ENCODE data around the gene TMEM163. TPM values are rescaled to one million over a fixed set of nuclear protein-coding genes. Genes with fewer than 3 reads are reported as not detected.

TMEM163 gene
- total and polyA plus RNA-seq, 7 donors: 0.28 to 2.6 (median 1.1) TPM; not detected in 1

- intact Hi-C loops (cut with DNase I): no loop called here
- DNase-seq: no peak
- no peaks in the 10 kb centered on the region for H3K9me3 ChIP-seq
- H3K27ac ChIP-seq: no peak overlapping the region
- no peak overlapping the region for H3K4me3 ChIP-seq
- no peaks in the 10 kb centered on the region for H3K27me3 ChIP-seq
- 87 to 91% methylated on average over 1 of the region's 1 CpG for WGBS, 2 donors
- H3K4me1 ChIP-seq: no peaks in the 10 kb centered on the region
- no peaks in the 10 kb centered on the region for H3K36me3 ChIP-seq
- TF ChIP-seq POLR2A (IDR thresholded peaks at IDR 0.05): no peak
Observed at GRCh38 chr2:134636714-134637113, 82.1 kb downstream of the TMEM163 start.

- no peaks in the 10 kb centered on the region for H3K9me3 ChIP-seq
- 36 to 59% methylated on average over 2 of the region's 2 CpGs for WGBS, 2 donors
- H3K27me3 ChIP-seq: no peaks in the 10 kb centered on the region
- no peak overlapping the region for H3K27ac ChIP-seq
- H3K4me3 ChIP-seq: no peak overlapping the region
- no peak for DNase-seq
- no peaks in the 10 kb centered on the region for H3K36me3 ChIP-seq
- intact Hi-C loops (cut with DNase I): no loop called here
- TF ChIP-seq POLR2A (IDR thresholded peaks at IDR 0.05) (no peak), EP300 (IDR thresholded peaks at IDR 0.05) (no peak), CTCF (IDR thresholded peaks at IDR 0.05) (no peak), POLR2AphosphoS5 (IDR thresholded peaks at IDR 0.05) (no peak)
- no peaks in the 10 kb centered on the region for H3K4me1 ChIP-seq
Observed at GRCh38 chr2:134634054-134634753, 84.6 kb downstream of the TMEM163 start.

- H3K36me3 ChIP-seq: no peaks in the 10 kb centered on the region
- no peak overlapping the region for H3K27ac ChIP-seq
- intact Hi-C loops (cut with DNase I): no loop called here
- WGBS, 2 donors: 73 to 76% methylated on average over 3 of the region's 3 CpGs
- no peaks in the 10 kb centered on the region for H3K4me1 ChIP-seq
- no peaks in the 10 kb centered on the region for H3K9me3 ChIP-seq
- TF ChIP-seq CTCF (IDR thresholded peaks at IDR 0.05): no peak
- no peak for TF ChIP-seq POLR2A (IDR thresholded peaks at IDR 0.05)
- TF ChIP-seq EP300 (IDR thresholded peaks at IDR 0.05): no peak
- TF ChIP-seq POLR2AphosphoS5 (IDR thresholded peaks at IDR 0.05): no peak
- DNase-seq: no peak
- no peaks in the 10 kb centered on the region for H3K27me3 ChIP-seq
- no peak overlapping the region for H3K4me3 ChIP-seq
Observed at GRCh38 chr2:134630504-134631159, 88.2 kb downstream of the TMEM163 start.

- Histone ChIP-seq H3K4me1 (no peaks in the 10 kb centered on the region), H3K27me3 (no peaks in the 10 kb centered on the region), H3K27ac (no peak overlapping the region), H3K4me3 (no peak overlapping the region), H3K36me3 (no peaks in the 10 kb centered on the region), H3K9me3 (no peaks in the 10 kb centered on the region)
- WGBS, 2 donors: 81 to 89% methylated on average over 3 of the region's 3 CpGs
- DNase-seq: no peak
- intact Hi-C loops (cut with DNase I): no loop called here
- TF ChIP-seq CTCF (IDR thresholded peaks at IDR 0.05): no peak
- TF ChIP-seq EP300 (IDR thresholded peaks at IDR 0.05): no peak
- no peak for TF ChIP-seq POLR2AphosphoS5 (IDR thresholded peaks at IDR 0.05)
Observed at GRCh38 chr2:134628453-134628852, 90.3 kb downstream of the TMEM163 start.

GRCh38 chr2:134626781-134627180 lies 92.0 kb downstream of the TMEM163 start:
- WGBS, 2 donors: 79 to 85% methylated on average over 4 of the region's 4 CpGs
- H3K27me3 ChIP-seq: no peaks in the 10 kb centered on the region

More at GRCh38 chr2:134626781-134627180, 92.0 kb downstream of the TMEM163 start:
- Histone ChIP-seq H3K4me1 (no peaks in the 10 kb centered on the region), H3K9me3 (no peaks in the 10 kb centered on the region), H3K27ac (no peak overlapping the region), H3K4me3 (no peak overlapping the region), H3K36me3 (no peaks in the 10 kb centered on the region)
- DNase-seq: no peak
- no peak for TF ChIP-seq EP300 (IDR thresholded peaks at IDR 0.05)
- no peak for TF ChIP-seq CTCF (IDR thresholded peaks at IDR 0.05)
- TF ChIP-seq POLR2A (IDR thresholded peaks at IDR 0.05): no peak
- no peak for TF ChIP-seq POLR2AphosphoS5 (IDR thresholded peaks at IDR 0.05)
- intact Hi-C loops (cut with DNase I): no loop called here
